PC-9 (cell line): ENCODE data around the gene SLC6A4.

Experiments
- CTCF ChIP-seq: fragments of 200-600 bp; sonication (generic); conservative IDR thresholded peaks from 2 replicates; pipeline ENCODE4 v1.6.1; 2017; ENCODE audit warnings: mixed run types, antibody characterized with exemption, mild to moderate bottlenecking, moderate library complexity
- EZH2 ChIP-seq: fragments of 200-600 bp; sonication (generic); IDR thresholded peaks from 2 replicates; pipeline ENCODE4 v1.8.0; 2017; ENCODE audit warnings: antibody characterized with exemption, low read depth

GRCh38 chr17:30187573-30187972 lies 47.9 kb downstream of the SLC6A4 start:
- TF ChIP-seq CTCF (no peak), EZH2 (no peak)
